ENCODE results near the gene KNTC1.

The KNTC1 gene

GRCh38 chr12:122610911-122611310 lies 83.9 kb downstream of the KNTC1 start:
- no peak for DNase-seq
- Histone ChIP-seq H3K4me1 (ENCODE audit: low read length) (no peaks in the 10 kb centered on the region), H3K27me3 (replicated peaks; ENCODE audit: insufficient read depth, low read length) (no peaks in the 10 kb centered on the region), H3K9me2 (replicated peaks; ENCODE audit: insufficient read depth, low read length) (no peaks in the 10 kb centered on the region), H3F3A (ENCODE audit: insufficient read depth, low read length) (no peaks in the 10 kb centered on the region), H2AFZ (ENCODE audit: low read length) (no peak overlapping the region), H3K4me3 (ENCODE audit: low read length) (no peak overlapping the region), H3K27ac (ENCODE audit: low read length) (no peak overlapping the region), H4K20me1 (ENCODE audit: insufficient read depth, low read length) (no peaks in the 10 kb centered on the region), H3K36me3 (replicated peaks; ENCODE audit: insufficient read depth, low read length) (no peaks in the 10 kb centered on the region), H3K9me3 (replicated peaks; ENCODE audit: insufficient read depth, low read length) (no peaks in the 10 kb centered on the region), H3K4me2 (ENCODE audit: low read depth, low read length) (no peak overlapping the region), H3K79me2 (ENCODE audit: low read length) (no peaks in the 10 kb centered on the region), H3K9ac (ENCODE audit: low read length) (no peak overlapping the region)
- TF ChIP-seq EZH2phosphoT487 (IDR thresholded peaks at IDR 0.05; ENCODE audit: low read length) (no peak), EZH2 (optimal IDR thresholded peaks at IDR 0.05; ENCODE audit: low read depth, low read length) (no peak)
- TF ChIP-seq, protein P1, sequence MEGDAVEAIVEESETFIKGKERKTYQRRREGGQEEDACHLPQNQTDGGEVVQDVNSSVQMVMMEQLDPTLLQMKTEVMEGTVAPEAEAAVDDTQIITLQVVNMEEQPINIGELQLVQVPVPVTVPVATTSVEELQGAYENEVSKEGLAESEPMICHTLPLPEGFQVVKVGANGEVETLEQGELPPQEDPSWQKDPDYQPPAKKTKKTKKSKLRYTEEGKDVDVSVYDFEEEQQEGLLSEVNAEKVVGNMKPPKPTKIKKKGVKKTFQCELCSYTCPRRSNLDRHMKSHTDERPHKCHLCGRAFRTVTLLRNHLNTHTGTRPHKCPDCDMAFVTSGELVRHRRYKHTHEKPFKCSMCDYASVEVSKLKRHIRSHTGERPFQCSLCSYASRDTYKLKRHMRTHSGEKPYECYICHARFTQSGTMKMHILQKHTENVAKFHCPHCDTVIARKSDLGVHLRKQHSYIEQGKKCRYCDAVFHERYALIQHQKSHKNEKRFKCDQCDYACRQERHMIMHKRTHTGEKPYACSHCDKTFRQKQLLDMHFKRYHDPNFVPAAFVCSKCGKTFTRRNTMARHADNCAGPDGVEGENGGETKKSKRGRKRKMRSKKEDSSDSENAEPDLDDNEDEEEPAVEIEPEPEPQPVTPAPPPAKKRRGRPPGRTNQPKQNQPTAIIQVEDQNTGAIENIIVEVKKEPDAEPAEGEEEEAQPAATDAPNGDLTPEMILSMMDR (IDR thresholded peaks at IDR 0.05; ENCODE audit: low read length): no peak

DNA sequence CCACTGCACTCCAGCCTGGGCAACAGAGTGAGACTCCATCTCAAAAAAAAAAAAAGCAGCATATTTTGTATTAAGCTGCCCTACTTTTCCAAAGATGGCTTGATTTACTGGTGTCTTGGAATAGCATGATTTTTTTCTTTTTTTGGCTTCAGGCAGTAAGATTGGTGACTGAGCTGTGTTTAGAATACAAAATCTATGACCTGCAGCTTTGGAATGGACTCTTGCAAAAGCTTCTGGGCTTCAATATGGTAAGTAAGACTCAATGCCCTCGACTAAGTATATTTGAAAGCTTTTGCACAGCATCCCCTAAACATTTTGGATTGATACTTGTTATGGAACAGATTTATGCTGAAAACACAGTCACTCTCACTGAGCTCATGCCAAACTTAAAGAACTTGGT lies 87.8 kb downstream of the KNTC1 start:
- Histone ChIP-seq H3K9ac (ENCODE audit: low read length) (no peak overlapping the region), H3K9me3 (replicated peaks; ENCODE audit: insufficient read depth, low read length) (no peaks in the 10 kb centered on the region), H4K20me1 (ENCODE audit: insufficient read depth, low read length) (no peaks in the 10 kb centered on the region), H3K27ac (ENCODE audit: low read length) (no peak overlapping the region), H3K79me2 (ENCODE audit: low read length) (no peaks in the 10 kb centered on the region), H3K36me3 (replicated peaks; ENCODE audit: insufficient read depth, low read length) (no peaks in the 10 kb centered on the region), H3K4me3 (ENCODE audit: low read length) (no peak overlapping the region), H3K27me3 (replicated peaks; ENCODE audit: insufficient read depth, low read length) (no peaks in the 10 kb centered on the region), H3K4me2 (ENCODE audit: low read depth, low read length) (no peak overlapping the region), H2AFZ (ENCODE audit: low read length) (no peak overlapping the region), H3F3A (ENCODE audit: insufficient read depth, low read length) (no peaks in the 10 kb centered on the region), H3K4me1 (ENCODE audit: low read length) (no peaks in the 10 kb centered on the region), H3K9me2 (replicated peaks; ENCODE audit: insufficient read depth, low read length) (no peaks in the 10 kb centered on the region)
- TF ChIP-seq, protein P1 (IDR thresholded peaks at IDR 0.05; ENCODE audit: low read length): no peak
- TF ChIP-seq EZH2 (optimal IDR thresholded peaks at IDR 0.05; ENCODE audit: low read depth, low read length) (no peak), EZH2phosphoT487 (IDR thresholded peaks at IDR 0.05; ENCODE audit: low read length) (no peak)
- DNase-seq: no peak

- no peak for TF ChIP-seq EZH2phosphoT487 (IDR thresholded peaks at IDR 0.05; ENCODE audit: low read length)
- TF ChIP-seq EZH2 (optimal IDR thresholded peaks at IDR 0.05; ENCODE audit: low read depth, low read length): no peak
- TF ChIP-seq, protein P1 (IDR thresholded peaks at IDR 0.05; ENCODE audit: low read length): no peak
- no peak overlapping the region for H3K9ac ChIP-seq (ENCODE audit: low read length)
- H3K36me3 ChIP-seq (replicated peaks; ENCODE audit: insufficient read depth, low read length): no peaks in the 10 kb centered on the region
- H3K9me3 ChIP-seq (replicated peaks; ENCODE audit: insufficient read depth, low read length): no peaks in the 10 kb centered on the region
- H3K27ac ChIP-seq (ENCODE audit: low read length): no peak overlapping the region
- H2AFZ ChIP-seq (ENCODE audit: low read length): no peak overlapping the region
- H4K20me1 ChIP-seq (ENCODE audit: insufficient read depth, low read length): no peaks in the 10 kb centered on the region
- no peak overlapping the region for H3K4me3 ChIP-seq (ENCODE audit: low read length)
- no peak overlapping the region for H3K4me2 ChIP-seq (ENCODE audit: low read depth, low read length)
- no peak for DNase-seq
- no peaks in the 10 kb centered on the region for H3K79me2 ChIP-seq (ENCODE audit: low read length)
- no peaks in the 10 kb centered on the region for H3F3A ChIP-seq (ENCODE audit: insufficient read depth, low read length)
- H3K9me2 ChIP-seq (replicated peaks; ENCODE audit: insufficient read depth, low read length): no peaks in the 10 kb centered on the region
- no peaks in the 10 kb centered on the region for H3K4me1 ChIP-seq (ENCODE audit: low read length)
- H3K27me3 ChIP-seq (replicated peaks; ENCODE audit: insufficient read depth, low read length): no peaks in the 10 kb centered on the region
These were observed 88.7 kb downstream of the KNTC1 start for GRCh38 chr12:122615780-122616179.

All from MM.1S (cell line).